ENCODE measurements around the gene ACTL8.

GRCh38 chr1:17833661-17834501 lies 78.7 kb downstream of the ACTL8 start:
- TF ChIP-seq CTCF (conservative IDR thresholded peaks at IDR 0.05 in 1 of 2, IDR thresholded peaks at IDR 0.05 in 1 of 2; ENCODE audit: low read depth in 1 of 2, low read length in 2 of 2) = no peak
- no peak for TF ChIP-seq EZH2 (IDR thresholded peaks at IDR 0.05; ENCODE audit: low read length, missing control alignments)
